Calu3 (cell line): ENCODE measurements around the gene ITGA2B. TPM values are rescaled to one million over a fixed set of nuclear protein-coding genes. Genes with fewer than 3 reads are reported as not detected.

Experiments
- BruUV-seq: library from RNA; stranded (reverse); fragments of 400-500 nt; replicated peaks from 2 replicates; lab custom pipeline; 2021; lab: Mats Ljungman, UMichigan
- CTCF ChIA-PET: fragments of 300-600 bp; sonication (Branson Sonifier 250); formaldehyde crosslinking; loops from one replicate; lab custom pipeline; 2022; ENCODE audit warnings: antibody characterized with exemption; lab: Charles Lee
- DNase-seq: peaks from one replicate; pipeline ENCODE4 v3.0.0; 2022
- H3K27ac Mint-ChIP-seq: one replicate; pipeline ENCODE4 v1.8.0; 2022; ENCODE audit warnings: mixed read lengths; ENCODE audit not compliant: unreplicated experiment
- H3K27me3 Mint-ChIP-seq: one replicate; pipeline ENCODE4 v1.8.0; 2022; ENCODE audit warnings: mixed read lengths; ENCODE audit not compliant: unreplicated experiment
- H3K36me3 Mint-ChIP-seq: one replicate; pipeline ENCODE4 v1.8.0; 2022; ENCODE audit warnings: mild to moderate bottlenecking, moderate library complexity, mixed read lengths; ENCODE audit not compliant: insufficient read depth, unreplicated experiment
- H3K4me1 Mint-ChIP-seq: one replicate; pipeline ENCODE4 v1.8.0; 2022; ENCODE audit warnings: mild to moderate bottlenecking, low read depth, mixed read lengths; ENCODE audit not compliant: unreplicated experiment
- H3K4me3 Mint-ChIP-seq: one replicate; pipeline ENCODE4 v1.8.0; 2022; ENCODE audit warnings: mild to moderate bottlenecking, low read depth, moderate library complexity, mixed read lengths; ENCODE audit not compliant: unreplicated experiment
- H3K9me3 Mint-ChIP-seq: one replicate; pipeline ENCODE4 v1.8.0; 2022; ENCODE audit warnings: low read depth, mixed read lengths; ENCODE audit not compliant: unreplicated experiment
- CTCF ChIP-seq: fragments of 200-600 bp; IDR thresholded peaks from one replicate; pipeline ENCODE4 v1.8.0; 2022; ENCODE audit warnings: antibody characterized with exemption; ENCODE audit not compliant: unreplicated experiment
- intact Hi-C: fragments of 100-400 bp; cut with micrococcal nuclease; formaldehyde crosslinking; loops from one replicate; pipeline ENCODE4 v1.10.0; 2022; ENCODE audit not compliant: unreplicated experiment
- total RNA-seq: library from RNA; stranded (reverse); gene quantifications from 2 replicates; pipeline ENCODE4 v1.2.3, GENCODE V29; 2022

The ITGA2B gene
- total RNA-seq, 1 experiment from 2014 or later = 1.6 TPM

GRCh38 chr17:44381810-44382305 lies 7.6 kb downstream of the ITGA2B start:
- Mint-ChIP-seq H3K4me3 (no peak overlapping the region), H3K27me3 (peaks cover 52% of the 10 kb centered on the region), H3K36me3 (peaks cover 11% of the 10 kb centered on the region), H3K27ac (no peak overlapping the region), H3K9me3 (no peaks in the 10 kb centered on the region), H3K4me1 (no peaks in the 10 kb centered on the region)
- intact Hi-C loops = no loop called here
- no TSS peak for BruUV-seq
- CTCF ChIA-PET = interaction anchor here (0.7 to 1.1 kb wide), 2 partner anchors 44 to 160 kb away, joined by 3 to 10 read pairs; no protein-coding TSS in a partner anchor
- DNase-seq = no peak
- TF ChIP-seq CTCF = no peak

GRCh38 chr17:44380767-44381166 lies 8.7 kb downstream of the ITGA2B start:
- CTCF ChIA-PET = interaction anchor here (1.5 kb wide), 1 partner anchor 37 kb away, joined by 3 read pairs; no protein-coding TSS in a partner anchor
- Mint-ChIP-seq H3K36me3 (peaks cover 11% of the 10 kb centered on the region), H3K4me3 (no peak overlapping the region), H3K4me1 (no peaks in the 10 kb centered on the region), H3K27ac (no peak overlapping the region), H3K27me3 (peaks cover 52% of the 10 kb centered on the region), H3K9me3 (no peaks in the 10 kb centered on the region)
- no TSS peak for BruUV-seq
- DNase-seq = no peak
- TF ChIP-seq CTCF = no peak
- intact Hi-C loops = no loop called here

- H3K4me3 Mint-ChIP-seq = no peak overlapping the region
- H3K9me3 Mint-ChIP-seq = no peaks in the 10 kb centered on the region
- CTCF ChIA-PET = interaction anchor here (0.5 to 1.5 kb wide), 3 partner anchors 38 to 216 kb away, joined by 3 to 4 read pairs (median 3); no protein-coding TSS in a partner anchor
- H3K36me3 Mint-ChIP-seq = peaks cover 3% of the 10 kb centered on the region
- no peak for TF ChIP-seq CTCF
- intact Hi-C loops = no loop called here
- peaks cover 52% of the 10 kb centered on the region for H3K27me3 Mint-ChIP-seq
- H3K4me1 Mint-ChIP-seq = no peaks in the 10 kb centered on the region
- no peak for DNase-seq
- no TSS peak for BruUV-seq
- H3K27ac Mint-ChIP-seq = no peak overlapping the region
These were observed 9.6 kb downstream of the ITGA2B start for GRCh38 chr17:44379887-44380286.

- intact Hi-C loops = no loop called here
- Mint-ChIP-seq H3K4me1 (no peaks in the 10 kb centered on the region), H3K36me3 (no peaks in the 10 kb centered on the region), H3K27me3 (peaks cover 48% of the 10 kb centered on the region), H3K27ac (no peak overlapping the region), H3K9me3 (no peaks in the 10 kb centered on the region), H3K4me3 (no peak overlapping the region)
- CTCF ChIA-PET = interaction anchor here (0.6 kb wide), 1 partner anchor 41 kb away, joined by 5 read pairs; no protein-coding TSS in a partner anchor
- TF ChIP-seq CTCF = no peak
- BruUV-seq = no TSS peak
- DNase-seq = no peak
These were observed 11.2 kb downstream of the ITGA2B start for GRCh38 chr17:44378171-44378705.
